HG03354 (cell line): ENCODE results near the gene MOB2.
"Not testable (repeated sequence)": the region's sequence is repeated elsewhere in the genome, so short reads cannot be mapped to it uniquely, and the experiment has no call there.

Experiments
- ATAC-seq: cut with Tn5 transposase; IDR thresholded peaks from one replicate; pipeline ENCODE4 v1.9.1; 2021; ENCODE audit warnings: mild to moderate bottlenecking; ENCODE audit not compliant: unreplicated experiment, poor library complexity, severe bottlenecking

MOB2 gene

GRCh38 chr11:1433568-1433967 is 53.0 kb downstream of the MOB2 start:
- no peak for ATAC-seq

- ATAC-seq = no peak
These were observed 57.7 kb downstream of the MOB2 start for GRCh38 chr11:1428762-1429316.

GRCh38 chr11:1425439-1425838 is 61.1 kb downstream of the MOB2 start:
- no peak for ATAC-seq

- ATAC-seq = no peak
These were observed 61.6 kb downstream of the MOB2 start for GRCh38 chr11:1425006-1425405.

- not testable (repeated sequence) for ATAC-seq
These were observed 63.2 kb downstream of the MOB2 start for GRCh38 chr11:1423406-1423805.

GRCh38 chr11:1422981-1423380 is 63.6 kb downstream of the MOB2 start:
- ATAC-seq = no peak

DNA sequence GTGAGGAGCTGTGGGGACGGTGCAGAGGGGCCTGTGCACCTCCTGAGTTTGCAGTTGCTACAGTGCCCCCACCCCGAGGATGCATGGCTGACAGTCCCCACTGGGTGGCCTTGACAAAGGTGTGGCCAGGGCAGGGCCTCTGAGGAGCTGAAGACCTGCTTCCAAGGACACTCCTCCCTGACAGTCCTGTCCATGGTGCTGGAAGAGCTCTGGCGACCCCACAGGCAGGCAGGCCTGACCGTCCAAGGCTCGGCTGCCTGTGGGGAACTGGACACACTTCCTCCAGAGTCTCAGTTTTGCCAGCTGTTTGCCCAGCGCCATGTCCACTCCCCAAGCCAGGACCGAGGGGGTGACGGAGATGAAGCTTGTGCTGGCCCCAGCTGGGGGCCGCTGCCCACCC is 64.1 kb downstream of the MOB2 start:
- ATAC-seq = no peak

DNA sequence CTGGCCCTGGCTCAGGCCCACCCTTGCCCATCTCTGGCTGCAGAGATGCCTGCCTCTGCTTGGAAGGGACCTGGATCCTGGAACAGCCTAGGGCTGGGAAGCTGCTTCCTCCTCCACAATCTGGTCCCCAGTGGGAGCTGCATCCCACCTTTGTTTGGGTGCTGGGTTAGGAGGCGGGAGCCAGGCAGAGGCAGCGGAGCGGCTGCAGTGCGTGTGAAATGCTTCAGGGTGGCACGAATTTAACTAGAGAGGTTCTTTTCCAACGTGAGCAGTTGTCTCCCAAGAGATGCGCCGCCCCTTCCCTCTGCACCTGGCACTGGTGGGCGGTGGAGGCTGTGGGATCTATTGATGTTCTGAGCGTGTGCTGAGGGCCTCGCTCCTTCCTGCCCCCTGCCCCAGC is 65.3 kb downstream of the MOB2 start:
- no peak for ATAC-seq

DNA sequence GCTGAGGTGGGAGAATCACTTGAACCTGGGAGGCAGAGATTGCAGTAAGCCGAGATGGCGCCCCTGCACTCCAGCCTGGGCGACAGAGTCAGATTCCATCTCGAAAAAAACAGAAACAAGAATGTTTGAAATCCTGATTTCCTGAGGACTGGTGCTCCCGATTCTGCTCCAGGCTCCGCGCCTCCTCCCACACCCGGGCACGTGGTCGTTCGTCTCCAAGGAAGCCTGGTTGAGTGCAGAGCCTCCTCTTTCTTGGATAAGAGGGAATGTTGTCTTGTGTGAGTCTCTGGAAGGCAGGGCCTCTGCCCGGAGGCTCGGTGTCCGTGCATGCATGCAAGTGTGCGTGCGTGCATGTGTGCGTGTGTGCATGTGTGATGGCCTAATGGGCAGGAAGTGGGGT is 66.8 kb downstream of the MOB2 start:
- no peak for ATAC-seq
